SH-SY5Y (cell line): ENCODE data around the gene HAPLN3.

Experiments used
- GATA2 ChIP-seq: IDR thresholded peaks from 2 replicates; pipeline ENCODE4 v1.6.1; 2011; ENCODE audit warnings: mild to moderate bottlenecking, low read depth, low read length
- GATA3 ChIP-seq: IDR thresholded peaks from 2 replicates; pipeline ENCODE4 v1.6.1; 2011; ENCODE audit warnings: low read depth, mild to moderate bottlenecking, low read length, moderate library complexity

DNA sequence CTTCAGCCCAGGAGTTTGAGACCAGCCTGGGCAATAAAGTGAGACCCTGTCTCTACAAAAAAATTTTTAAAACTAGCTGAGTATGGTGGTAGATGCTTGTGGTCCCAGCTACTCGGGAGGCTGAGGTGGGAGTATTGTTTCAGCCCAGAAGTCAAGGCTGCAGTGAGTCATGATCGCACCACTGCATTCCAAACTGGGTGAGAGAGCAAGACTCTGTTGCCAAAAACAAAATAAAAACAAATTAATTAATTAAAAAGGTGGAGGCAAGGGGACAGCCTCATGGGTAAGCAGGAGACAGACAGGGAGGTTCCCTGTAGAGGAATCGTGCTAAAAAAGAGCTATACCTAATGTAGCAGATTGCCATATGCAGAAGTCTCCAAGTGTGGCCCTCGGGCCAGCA, 12.6 kb downstream of the HAPLN3 start:
- TF ChIP-seq GATA2 (no peak), GATA3 (no peak)
